NB4 (cell line): ENCODE results near the gene VPS8.

Experiments used
- CTCF ChIP-seq: IDR thresholded peaks from one replicate; pipeline ENCODE4 v1.5.1; 2012; ENCODE audit warnings: low read depth, low read length
- POLR2A ChIP-seq: IDR thresholded peaks from 2 replicates; pipeline ENCODE4 v1.6.1; 2011; ENCODE audit warnings: mild to moderate bottlenecking; ENCODE audit not compliant: insufficient read length; ENCODE audit errors: extremely low read depth

- TF ChIP-seq CTCF (no peak), POLR2A (no peak)
These were observed 88.1 kb downstream of the VPS8 start for GRCh38 chr3:184899953-184900595.
